Pancreas (tissue), 10 donors: ENCODE results near the gene CIAO2A. TPM values are rescaled to one million over a fixed set of nuclear protein-coding genes. Genes with fewer than 3 reads are reported as not detected.
A peak's percentile ranks its signal among the peaks of the same experiment; 100 is the strongest.

Experiments
- ATAC-seq, 4 donors: fragments of 200-7000 bp; cut with Tn5 transposase; one replicate each; pipeline versions ENCODE4 v1.8.0 to v1.9.1; 2020; ENCODE audit warnings: mild to moderate bottlenecking in 4 of 4, moderate library complexity in 4 of 4
- DNase-seq, 6 donors: peaks; one replicate each; pipeline ENCODE4 v3.0.0-alpha.2; 2020
- FAIRE-seq: peaks from 2 replicates; lab custom pipeline; 2012; peaks lifted over from hg19 to GRCh38; lab: Jason Lieb, UNC
- H3K27ac ChIP-seq, 4 donors: fragments of 200-600 bp; sonication (generic); 1 replicate in 3 of 4; 2 replicates in 1 of 4; pipeline versions ENCODE4 v1.5.0 to v1.8.0; 2020
- H3K27me3 ChIP-seq, 4 donors: fragments of 200-600 bp; one replicate each; pipeline ENCODE4 v1.8.0; 2021
- H3K36me3 ChIP-seq, 3 donors: fragments of 200-600 bp; sonication (generic) in 1 of 3; one replicate each; pipeline versions ENCODE4 v1.5.0 to v1.8.0; 2020 to 2021
- H3K4me1 ChIP-seq, 3 donors: fragments of 200-600 bp; one replicate each; pipeline ENCODE4 v1.8.0; 2021
- H3K4me3 ChIP-seq, 4 donors: fragments of 200-600 bp; sonication (generic) in 2 of 4; one replicate each; pipeline versions ENCODE4 v1.5.0 to v1.8.0; 2020 to 2021
- H3K9me3 ChIP-seq, 4 donors: fragments of 200-600 bp; one replicate each; pipeline ENCODE4 v1.8.0; 2021
- WGBS, 2 donors: extraction: QIAGEN DNeasy Blood & Tissue Kit; methylation state at CpG; one replicate each; pipeline ENCODE4 v1.1.7; 2013; 5-methylcytosine and 5-hydroxymethylcytosine counted together
- intact Hi-C, 3 donors: fragments of 100-400 bp; cut with DNase I; formaldehyde crosslinking; loops; one replicate each; pipeline versions ENCODE4 v1.11.1 to v1.14.2; 2022
- polyA plus RNA-seq, 2 donors: library from polyadenylated mRNA; stranded (reverse); fragments of 200-250 nt; gene quantifications; one replicate each; pipeline ENCODE4 v1.2.3, GENCODE V29; 2013
- total RNA-seq, 6 donors: library from RNA; stranded (reverse); fragmentation: NEBNext Ultra II Directional in 4 of 6; extraction: Animal tissue kit (Norgen Biotek cat#: 25700) in 4 of 6; gene quantifications; one replicate each; pipeline versions ENCODE4 v1.2.1 to v1.2.4, GENCODE V29; 2021 to 2023
- TF ChIP-seq, protein P1 (sequence below), 4 donors: fragments of 200-600 bp; sonication (generic) in 3 of 4; IDR thresholded peaks; one replicate each; pipeline versions ENCODE4 v1.5.0 to v1.8.0; 2021; ENCODE audit warnings: antibody characterized with exemption in 4 of 4
- donor health status: healthy with polysubstance abuse.
- donor health status: DM: no; HTN: no; CAD: no; lungs with moderate emphysema.
- donor health status: DM: no; HTN: no; CAD: no.
- donor health status: control.
- donor health status: control.
- donor health status: Bipolar disorder and iron deficiency.
- donor health status: DM: yes; HTN: yes; CAD: no.
- donor health status: DM: no; HTN: no; CAD: no.
- donor health status: DM: no; HTN: no; CAD: no.
- donor health status: DM: yes; HTN: yes; CAD: no.

Gene CIAO2A
- total and polyA plus RNA-seq, 8 donors: 16.0 to 61.2 (median 31.6) TPM

DNA sequence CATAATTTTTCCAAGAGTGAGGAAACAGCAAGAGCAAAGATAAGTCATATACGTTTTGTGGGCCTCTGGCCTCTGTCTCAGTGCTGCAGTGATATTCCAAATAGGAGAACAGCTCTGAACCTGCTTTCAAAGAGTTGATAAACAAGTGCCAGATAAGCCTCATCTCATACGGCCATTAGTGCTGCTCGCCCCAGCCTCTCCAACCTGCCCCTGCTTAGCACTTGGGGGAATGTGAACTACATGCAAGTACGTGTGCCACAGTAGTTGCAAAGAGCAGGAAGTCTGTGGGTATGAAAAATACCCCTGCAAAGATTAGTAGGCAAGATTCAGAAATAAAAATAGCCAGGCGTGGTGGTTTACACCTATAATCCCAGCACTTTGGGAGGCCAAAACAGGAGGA is 61.3 kb downstream of the CIAO2A start:
- no peaks in the 10 kb centered on the region for H3K36me3 ChIP-seq
- peaks cover 0 to 4% (median 0%) of the 10 kb centered on the region in 3 donors for H3K4me1 ChIP-seq
- no peak for FAIRE-seq
- WGBS, 2 donors: 84 to 89% methylated on average over 5 of the region's 5 CpGs
- no peaks in the 10 kb centered on the region for H3K27me3 ChIP-seq
- no peak overlapping the region for H3K4me3 ChIP-seq
- no peak overlapping the region for H3K27ac ChIP-seq
- intact Hi-C loops: no loop called here
- no peaks in the 10 kb centered on the region for H3K9me3 ChIP-seq
- TF ChIP-seq, protein P1, sequence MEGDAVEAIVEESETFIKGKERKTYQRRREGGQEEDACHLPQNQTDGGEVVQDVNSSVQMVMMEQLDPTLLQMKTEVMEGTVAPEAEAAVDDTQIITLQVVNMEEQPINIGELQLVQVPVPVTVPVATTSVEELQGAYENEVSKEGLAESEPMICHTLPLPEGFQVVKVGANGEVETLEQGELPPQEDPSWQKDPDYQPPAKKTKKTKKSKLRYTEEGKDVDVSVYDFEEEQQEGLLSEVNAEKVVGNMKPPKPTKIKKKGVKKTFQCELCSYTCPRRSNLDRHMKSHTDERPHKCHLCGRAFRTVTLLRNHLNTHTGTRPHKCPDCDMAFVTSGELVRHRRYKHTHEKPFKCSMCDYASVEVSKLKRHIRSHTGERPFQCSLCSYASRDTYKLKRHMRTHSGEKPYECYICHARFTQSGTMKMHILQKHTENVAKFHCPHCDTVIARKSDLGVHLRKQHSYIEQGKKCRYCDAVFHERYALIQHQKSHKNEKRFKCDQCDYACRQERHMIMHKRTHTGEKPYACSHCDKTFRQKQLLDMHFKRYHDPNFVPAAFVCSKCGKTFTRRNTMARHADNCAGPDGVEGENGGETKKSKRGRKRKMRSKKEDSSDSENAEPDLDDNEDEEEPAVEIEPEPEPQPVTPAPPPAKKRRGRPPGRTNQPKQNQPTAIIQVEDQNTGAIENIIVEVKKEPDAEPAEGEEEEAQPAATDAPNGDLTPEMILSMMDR (IDR thresholded peaks at IDR 0.05): no peak
- DNase-seq: no peak
- ATAC-seq: no peak

DNA sequence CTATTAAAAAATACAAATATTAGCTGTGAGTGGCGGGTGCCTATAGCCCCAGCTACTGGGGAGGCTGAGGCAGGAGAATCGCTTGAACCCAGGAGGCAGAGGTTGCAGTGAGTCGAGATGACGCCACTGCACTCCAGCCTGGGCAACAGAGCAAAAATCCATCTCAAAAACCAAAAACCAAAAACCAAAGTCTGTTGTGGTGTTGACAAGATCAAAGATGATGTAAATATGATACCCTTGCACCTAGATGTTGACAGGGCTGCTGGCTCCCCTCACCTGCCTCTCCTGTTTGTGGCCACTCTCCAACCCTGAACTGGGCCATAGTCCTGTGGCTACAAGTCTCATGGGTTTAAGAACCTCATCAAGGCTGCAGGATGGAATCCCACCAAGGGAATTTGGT is 63.5 kb downstream of the CIAO2A start:
- Histone ChIP-seq H3K4me1 (peaks cover 0 to 7% (median 0%) of the 10 kb centered on the region in 3 donors), H3K4me3 (no peak overlapping the region), H3K27me3 (no peaks in the 10 kb centered on the region), H3K27ac (no peak overlapping the region), H3K9me3 (no peaks in the 10 kb centered on the region), H3K36me3 (no peaks in the 10 kb centered on the region)
- FAIRE-seq (no peak), ATAC-seq (no peak), DNase-seq (no peak)
- TF ChIP-seq, protein P1 (IDR thresholded peaks at IDR 0.05): no peak
- 90 to 96% methylated on average over 4 of the region's 4 CpGs for WGBS, 2 donors
- intact Hi-C loops: no loop called here

DNA sequence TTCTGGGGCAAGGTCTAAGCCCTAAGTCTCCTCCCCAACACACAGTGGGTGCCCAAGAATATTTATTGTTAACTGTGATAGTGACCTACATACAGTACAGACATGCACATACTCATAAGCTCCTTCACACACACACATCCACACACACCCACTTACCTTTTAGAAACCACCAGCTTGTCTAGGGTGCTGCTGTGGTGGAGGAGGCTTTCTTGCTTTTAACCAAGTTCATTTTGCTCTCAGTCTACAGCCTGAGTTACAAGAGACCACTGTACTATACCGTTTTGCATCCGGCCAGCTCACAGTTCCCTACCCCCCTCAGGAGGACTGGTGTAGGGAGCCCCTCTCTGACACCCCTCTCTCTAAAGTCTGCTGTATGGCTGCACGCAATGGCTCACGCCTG is 64.0 kb downstream of the CIAO2A start:
- ATAC-seq: peak in 1 of 4 donors; percentile 8
- no peaks in the 10 kb centered on the region for H3K27me3 ChIP-seq
- FAIRE-seq: no peak
- intact Hi-C loops: no loop called here
- no peaks in the 10 kb centered on the region for H3K36me3 ChIP-seq
- TF ChIP-seq, protein P1 (IDR thresholded peaks at IDR 0.05): no peak
- H3K27ac ChIP-seq: no peak overlapping the region
- H3K4me1 ChIP-seq: peaks cover 0 to 7% (median 0%) of the 10 kb centered on the region in 3 donors
- no peaks in the 10 kb centered on the region for H3K9me3 ChIP-seq
- no peak overlapping the region for H3K4me3 ChIP-seq
- 93 to 94% methylated on average over 4 of the region's 4 CpGs for WGBS, 2 donors
- no peak for DNase-seq

DNA sequence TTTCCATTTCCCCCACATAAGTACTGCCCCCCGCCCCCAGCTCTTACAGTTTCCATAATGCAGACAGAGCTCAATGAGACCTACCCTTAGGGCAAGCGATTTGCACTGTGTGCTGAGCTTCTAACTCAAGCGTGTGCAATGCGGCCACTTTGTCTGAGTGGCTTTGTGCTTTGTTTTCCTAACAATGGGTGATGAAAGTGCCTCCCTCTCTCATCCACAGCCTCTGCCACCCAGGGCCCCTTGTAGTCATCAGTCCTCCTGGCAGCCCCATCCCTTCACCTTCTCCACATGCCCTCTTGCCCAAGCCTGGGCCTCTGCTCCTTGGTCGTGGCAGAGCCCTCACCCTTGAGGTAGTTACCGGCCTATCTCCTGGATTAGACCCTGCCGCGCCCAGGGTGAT is 64.5 kb downstream of the CIAO2A start:
- Histone ChIP-seq H3K27me3 (no peaks in the 10 kb centered on the region), H3K9me3 (no peaks in the 10 kb centered on the region), H3K4me1 (peaks cover 0 to 7% (median 0%) of the 10 kb centered on the region in 3 donors), H3K36me3 (no peaks in the 10 kb centered on the region), H3K4me3 (no peak overlapping the region), H3K27ac (no peak overlapping the region)
- 73 to 93% methylated on average over 8 of the region's 8 CpGs for WGBS, 2 donors
- intact Hi-C loops: no loop called here
- ATAC-seq (no peak), DNase-seq (no peak), FAIRE-seq (no peak)
- TF ChIP-seq, protein P1 (IDR thresholded peaks at IDR 0.05): no peak

DNA sequence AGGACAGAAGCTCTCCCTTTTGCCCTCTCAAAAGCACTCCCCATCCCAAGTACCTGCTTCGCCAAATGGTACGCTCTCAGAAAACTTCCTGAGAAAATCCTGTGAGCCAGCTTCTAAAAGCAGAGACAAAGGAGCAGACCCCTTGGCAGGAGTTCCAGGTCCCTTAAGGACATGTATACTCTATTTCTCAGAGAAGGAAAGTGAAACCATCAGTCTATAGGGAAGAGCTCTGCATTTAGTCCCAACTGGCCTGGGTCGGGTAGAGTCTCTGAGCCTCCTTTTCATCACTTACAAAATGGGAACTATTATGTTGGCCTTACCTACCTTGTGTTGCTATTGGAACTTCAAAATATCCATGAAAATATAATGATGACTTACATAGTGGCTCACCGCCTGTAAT is 67.0 kb downstream of the CIAO2A start:
- Histone ChIP-seq H3K4me3 (no peak overlapping the region), H3K4me1 (peaks cover 0 to 7% (median 0%) of the 10 kb centered on the region in 3 donors), H3K27me3 (no peaks in the 10 kb centered on the region), H3K27ac (no peak overlapping the region), H3K36me3 (no peaks in the 10 kb centered on the region), H3K9me3 (no peaks in the 10 kb centered on the region)
- peak in 1 of 4 donors; percentile 23 for ATAC-seq
- no peak for FAIRE-seq
- no peak for DNase-seq
- intact Hi-C loops: no loop called here
- 94 to 98% methylated on average over 4 of the region's 4 CpGs for WGBS, 2 donors
- TF ChIP-seq, protein P1 (IDR thresholded peaks at IDR 0.05): no peak
